Measurements from ENCODE around the gene PGAP6. TPM values are rescaled to one million over a fixed set of nuclear protein-coding genes. Genes with fewer than 3 reads are reported as not detected.

Gene PGAP6
- total and polyA plus RNA-seq, 2 of the 13 experiments (the other 11 are each of a cell fraction or from before 2014, with no cell fraction given): 52.7 to 136 TPM

DNA sequence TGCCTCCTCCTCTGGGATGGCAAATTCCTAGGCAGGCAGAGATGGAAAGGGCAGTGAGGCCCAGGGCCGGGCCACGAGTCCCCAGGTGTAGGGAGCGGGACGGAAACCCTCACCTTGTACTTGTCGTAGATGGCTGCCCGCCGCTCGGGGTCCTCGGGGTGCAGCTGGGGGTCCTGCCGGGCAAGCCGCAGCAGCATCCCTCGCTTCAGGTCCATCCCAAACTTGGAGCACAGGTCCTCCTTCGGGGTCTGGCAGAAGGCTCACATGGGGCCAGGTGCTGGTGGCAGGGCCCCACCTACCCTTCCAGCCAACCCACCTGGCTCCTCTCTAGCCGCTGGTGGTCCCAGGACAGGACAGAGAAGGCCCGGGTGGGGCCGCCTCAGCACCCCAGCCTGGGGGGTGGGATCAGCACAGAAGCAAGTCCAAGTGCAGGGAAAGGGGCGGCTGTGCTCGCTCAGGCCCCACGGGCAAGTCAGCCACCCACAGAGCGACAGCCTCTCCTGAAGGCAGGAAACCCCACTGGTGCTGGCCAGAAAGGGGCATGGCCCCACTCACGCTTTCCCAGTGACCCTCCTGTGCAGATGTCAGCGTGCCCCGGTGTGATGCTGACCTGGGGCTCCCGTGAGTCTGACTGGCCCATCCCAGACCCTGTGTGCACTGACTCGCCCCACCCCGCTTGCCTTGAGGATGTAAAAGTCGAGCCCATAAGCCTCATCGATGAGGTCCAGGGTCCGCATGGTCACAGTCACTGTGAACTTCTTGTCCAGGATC, 13.2 kb downstream of the PGAP6 start:
- Histone ChIP-seq H4K20me1 (ENCODE audit: insufficient read depth, low read length) (no peaks in the 10 kb centered on the region), H3K9me3 (ENCODE audit: low read length) (no peaks in the 10 kb centered on the region), H3K4me1 (ENCODE audit: insufficient read depth, low read length) (peaks cover 44% of the 10 kb centered on the region), H3K79me2 (ENCODE audit: insufficient read depth, low read length) (peaks cover 6% of the 10 kb centered on the region), H2AFZ (ENCODE audit: low read length) (no peak overlapping the region), H3K4me2 (ENCODE audit: low read depth, low read length) (peak overlapping the region; percentile 86; the same call in 1 of the 2 replicates), H3K4me3 (replicated peaks in 1 of 3; ENCODE audit: insufficient read depth in 1 of 3, low read depth in 2 of 3, low read length in 3 of 3) (peak overlapping the region in 1 of 3 experiments; percentile 79; a peak in 2 of 6 replicates), H3K27me3 (ENCODE audit: control insufficient read depth in 1 of 2, insufficient read depth in 2 of 2, low read length in 2 of 2) (peaks cover 0 to 6% of the 10 kb centered on the region in 2 experiments; a peak in 2 of 5 replicates), H3K9ac (ENCODE audit: insufficient read depth, low read depth, low read length) (no peak overlapping the region), H3K36me3 (replicated peaks in 1 of 2; ENCODE audit: control insufficient read depth in 1 of 2, insufficient read depth in 2 of 2, low read length in 2 of 2) (peaks cover 5 to 26% of the 10 kb centered on the region in 2 experiments; a peak in 4 of 5 replicates), H3K27ac (ENCODE audit: extremely low read length, insufficient read depth, low read length) (no peak overlapping the region)
- ATAC-seq: no peak
- TF ChIP-seq ZBTB38 (CRISPR knock-in tag; IDR thresholded peaks at IDR 0.05) (peak; percentile 52; the same call in 1 of the 2 replicates), RBFOX2 (IDR thresholded peaks at IDR 0.05; ENCODE audit: low read depth, low read length) (peak; percentile 50; the same call in 1 of the 2 replicates), GATAD1 (CRISPR knock-in tag; IDR thresholded peaks at IDR 0.05) (no peak), SIX1 (CRISPR knock-in tag; IDR thresholded peaks at IDR 0.05; ENCODE audit: borderline replicate concordance) (no peak), GATA4 (IDR thresholded peaks at IDR 0.05; ENCODE audit: borderline replicate concordance, low read depth) (no peak), ZNF747 (CRISPR knock-in tag; IDR thresholded peaks at IDR 0.05; ENCODE audit: borderline replicate concordance) (no peak), NFE2 (CRISPR knock-in tag; IDR thresholded peaks at IDR 0.05) (no peak)
- TF ChIP-seq, protein P1, sequence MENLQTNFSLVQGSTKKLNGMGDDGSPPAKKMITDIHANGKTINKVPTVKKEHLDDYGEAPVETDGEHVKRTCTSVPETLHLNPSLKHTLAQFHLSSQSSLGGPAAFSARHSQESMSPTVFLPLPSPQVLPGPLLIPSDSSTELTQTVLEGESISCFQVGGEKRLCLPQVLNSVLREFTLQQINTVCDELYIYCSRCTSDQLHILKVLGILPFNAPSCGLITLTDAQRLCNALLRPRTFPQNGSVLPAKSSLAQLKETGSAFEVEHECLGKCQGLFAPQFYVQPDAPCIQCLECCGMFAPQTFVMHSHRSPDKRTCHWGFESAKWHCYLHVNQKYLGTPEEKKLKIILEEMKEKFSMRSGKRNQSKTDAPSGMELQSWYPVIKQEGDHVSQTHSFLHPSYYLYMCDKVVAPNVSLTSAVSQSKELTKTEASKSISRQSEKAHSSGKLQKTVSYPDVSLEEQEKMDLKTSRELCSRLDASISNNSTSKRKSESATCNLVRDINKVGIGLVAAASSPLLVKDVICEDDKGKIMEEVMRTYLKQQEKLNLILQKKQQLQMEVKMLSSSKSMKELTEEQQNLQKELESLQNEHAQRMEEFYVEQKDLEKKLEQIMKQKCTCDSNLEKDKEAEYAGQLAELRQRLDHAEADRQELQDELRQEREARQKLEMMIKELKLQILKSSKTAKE (CRISPR knock-in tag; IDR thresholded peaks at IDR 0.05; ENCODE audit: borderline replicate concordance): no peak
- TF ChIP-seq, protein P2, sequence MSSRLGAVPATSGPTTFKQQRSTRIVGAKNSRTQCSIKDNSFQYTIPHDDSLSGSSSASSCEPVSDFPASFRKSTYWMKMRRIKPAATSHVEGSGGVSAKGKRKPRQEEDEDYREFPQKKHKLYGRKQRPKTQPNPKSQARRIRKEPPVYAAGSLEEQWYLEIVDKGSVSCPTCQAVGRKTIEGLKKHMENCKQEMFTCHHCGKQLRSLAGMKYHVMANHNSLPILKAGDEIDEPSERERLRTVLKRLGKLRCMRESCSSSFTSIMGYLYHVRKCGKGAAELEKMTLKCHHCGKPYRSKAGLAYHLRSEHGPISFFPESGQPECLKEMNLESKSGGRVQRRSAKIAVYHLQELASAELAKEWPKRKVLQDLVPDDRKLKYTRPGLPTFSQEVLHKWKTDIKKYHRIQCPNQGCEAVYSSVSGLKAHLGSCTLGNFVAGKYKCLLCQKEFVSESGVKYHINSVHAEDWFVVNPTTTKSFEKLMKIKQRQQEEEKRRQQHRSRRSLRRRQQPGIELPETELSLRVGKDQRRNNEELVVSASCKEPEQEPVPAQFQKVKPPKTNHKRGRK (CRISPR knock-in tag; IDR thresholded peaks at IDR 0.05): no peak
- ChIA-PET POLR2A (interaction anchor here (2.8 kb wide), 1 partner anchor 13 kb away, joined by 27 read pairs; the partner anchor contains the start of gene PGAP6), CTCF (ENCODE audit: low intra/inter-chr PET ratio, low total read pairs) (no interaction called here)
- FAIRE-seq: no peak
- DNase-seq (ENCODE audit: low spot score): no peak
- no TSS peak for BruUV-seq (replicated peaks)
- intact Hi-C loops (cut with micrococcal nuclease; ENCODE audit: unreplicated experiment) (no loop called here), in situ Hi-C loops (cut with HindIII; ENCODE audit: extremely low pct_ligation_motif_present, low pct_unique_long_range_greater_than_20kb) (no loop called here)
- 90% methylated on average over 16 of the region's 29 CpGs for WGBS (ENCODE audit: low lambda C conversion rate)
